ENCODE measurements around the gene IL10RB. TPM values are rescaled to one million over a fixed set of nuclear protein-coding genes. Genes with fewer than 3 reads are reported as not detected.
"Not testable (repeated sequence)": the region's sequence is repeated elsewhere in the genome, so short reads cannot be mapped to it uniquely, and the experiment has no call there.

Gene IL10RB
- total RNA-seq, 4 donors from 2014 or later: 20.5 to 53.1 (median 21.4) TPM

DNA sequence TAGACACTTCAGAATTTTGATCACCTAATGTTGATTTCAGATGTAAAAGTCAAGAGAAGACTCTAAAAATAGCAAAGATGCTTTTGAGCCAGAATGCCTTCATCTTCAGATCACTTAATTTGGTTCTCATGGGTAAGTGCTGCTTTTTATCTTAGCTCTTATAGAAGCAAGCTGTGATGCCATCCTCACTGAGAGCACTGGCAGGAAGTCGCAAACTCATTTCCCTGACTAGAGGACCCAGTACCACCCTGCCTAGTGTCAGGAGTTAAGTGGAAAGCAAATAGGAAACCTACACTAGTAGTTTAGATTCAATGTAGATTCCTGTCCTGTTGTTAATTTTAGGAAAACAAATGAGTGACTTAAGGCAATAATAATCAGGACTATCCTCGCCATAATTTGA, 24.3 kb upstream of the IL10RB start:
- DNase-seq: no peak
- intact Hi-C loops (cut with DNase I): no loop called here
- WGBS, 2 donors: 98 to 99% methylated on average over 2 of the region's 2 CpGs
- no peak for TF ChIP-seq POLR2A (IDR thresholded peaks at IDR 0.05)
- TF ChIP-seq, protein P1, sequence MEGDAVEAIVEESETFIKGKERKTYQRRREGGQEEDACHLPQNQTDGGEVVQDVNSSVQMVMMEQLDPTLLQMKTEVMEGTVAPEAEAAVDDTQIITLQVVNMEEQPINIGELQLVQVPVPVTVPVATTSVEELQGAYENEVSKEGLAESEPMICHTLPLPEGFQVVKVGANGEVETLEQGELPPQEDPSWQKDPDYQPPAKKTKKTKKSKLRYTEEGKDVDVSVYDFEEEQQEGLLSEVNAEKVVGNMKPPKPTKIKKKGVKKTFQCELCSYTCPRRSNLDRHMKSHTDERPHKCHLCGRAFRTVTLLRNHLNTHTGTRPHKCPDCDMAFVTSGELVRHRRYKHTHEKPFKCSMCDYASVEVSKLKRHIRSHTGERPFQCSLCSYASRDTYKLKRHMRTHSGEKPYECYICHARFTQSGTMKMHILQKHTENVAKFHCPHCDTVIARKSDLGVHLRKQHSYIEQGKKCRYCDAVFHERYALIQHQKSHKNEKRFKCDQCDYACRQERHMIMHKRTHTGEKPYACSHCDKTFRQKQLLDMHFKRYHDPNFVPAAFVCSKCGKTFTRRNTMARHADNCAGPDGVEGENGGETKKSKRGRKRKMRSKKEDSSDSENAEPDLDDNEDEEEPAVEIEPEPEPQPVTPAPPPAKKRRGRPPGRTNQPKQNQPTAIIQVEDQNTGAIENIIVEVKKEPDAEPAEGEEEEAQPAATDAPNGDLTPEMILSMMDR (IDR thresholded peaks at IDR 0.05): no peak
- Histone ChIP-seq H3K9me3 (no peaks in the 10 kb centered on the region), H3K4me3 (replicated peaks in 1 of 3) (no peak overlapping the region), H3K27me3 (no peaks in the 10 kb centered on the region), H3K4me1 (no peaks in the 10 kb centered on the region), H3K27ac (no peak overlapping the region), H3K36me3 (peaks cover 7 to 9% of the 10 kb centered on the region in 2 donors)

DNA sequence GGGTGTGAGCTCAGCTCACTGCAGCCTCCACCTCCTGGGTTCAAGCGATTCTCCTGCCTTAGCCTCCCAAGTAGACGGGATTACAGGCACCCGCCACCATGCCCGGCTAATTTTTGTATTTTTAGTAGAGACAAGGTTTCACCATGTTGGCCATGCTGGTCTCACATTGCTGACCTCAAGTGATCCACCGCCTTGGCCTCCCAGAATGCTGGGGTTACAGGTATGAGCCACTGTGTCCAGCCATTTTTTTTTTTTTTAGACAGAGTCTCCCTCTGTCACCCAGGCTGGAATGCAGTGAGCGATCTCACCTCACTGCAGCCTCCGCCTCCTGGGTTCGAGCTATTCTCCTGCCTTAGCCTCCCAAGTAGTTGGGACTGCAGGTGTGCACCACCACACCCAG, 23.3 kb upstream of the IL10RB start:
- intact Hi-C loops (cut with DNase I); H3K27me3 ChIP-seq; H3K4me3 ChIP-seq (replicated peaks in 1 of 3); H3K4me1 ChIP-seq; H3K9me3 ChIP-seq; DNase-seq; H3K27ac ChIP-seq: not testable (repeated sequence)
- peaks cover 8 to 17% of the 10 kb centered on the region in 2 donors for H3K36me3 ChIP-seq
- WGBS, 2 donors: 96 to 99% methylated on average over 8 of the region's 8 CpGs

GRCh38 chr21:33244082-33244778, 21.9 kb upstream of the IL10RB start:
- H3K36me3 ChIP-seq: peaks cover 8 to 17% of the 10 kb centered on the region in 2 donors
- no peaks in the 10 kb centered on the region for H3K27me3 ChIP-seq
- no peak for TF ChIP-seq POLR2A (IDR thresholded peaks at IDR 0.05)
- TF ChIP-seq, protein P1 (IDR thresholded peaks at IDR 0.05): no peak
- H3K4me3 ChIP-seq (replicated peaks in 1 of 3): no peak overlapping the region
- WGBS, 2 donors: 71 to 85% methylated on average over 6 of the region's 6 CpGs
- no peaks in the 10 kb centered on the region for H3K9me3 ChIP-seq
- DNase-seq: no peak
- H3K27ac ChIP-seq: no peak overlapping the region
- H3K4me1 ChIP-seq: no peaks in the 10 kb centered on the region
- intact Hi-C loops (cut with DNase I): no loop called here

DNA sequence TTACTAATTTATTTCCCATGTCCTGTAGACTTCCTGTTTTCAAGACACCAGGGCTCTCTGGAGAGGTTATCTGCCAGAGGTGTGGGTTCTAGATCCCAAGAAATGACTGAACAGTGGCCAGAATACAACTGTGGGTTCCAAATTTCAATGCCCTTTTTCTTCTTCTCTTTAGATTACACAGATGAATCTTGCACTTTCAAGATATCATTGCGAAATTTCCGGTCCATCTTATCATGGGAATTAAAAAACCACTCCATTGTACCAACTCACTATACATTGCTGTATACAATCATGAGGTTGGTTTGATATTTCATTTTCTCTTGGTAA, 21.4 kb upstream of the IL10RB start:
- Histone ChIP-seq H3K4me1 (no peaks in the 10 kb centered on the region), H3K4me3 (replicated peaks in 1 of 3) (no peak overlapping the region), H3K27ac (no peak overlapping the region), H3K9me3 (no peaks in the 10 kb centered on the region), H3K27me3 (no peaks in the 10 kb centered on the region), H3K36me3 (peaks cover 11 to 21% of the 10 kb centered on the region in 2 donors)
- intact Hi-C loops (cut with DNase I): no loop called here
- no peak for DNase-seq
- TF ChIP-seq POLR2A (IDR thresholded peaks at IDR 0.05): no peak
- TF ChIP-seq, protein P1 (IDR thresholded peaks at IDR 0.05): no peak
- 92 to 95% methylated on average over 2 of the region's 2 CpGs for WGBS, 2 donors

DNA sequence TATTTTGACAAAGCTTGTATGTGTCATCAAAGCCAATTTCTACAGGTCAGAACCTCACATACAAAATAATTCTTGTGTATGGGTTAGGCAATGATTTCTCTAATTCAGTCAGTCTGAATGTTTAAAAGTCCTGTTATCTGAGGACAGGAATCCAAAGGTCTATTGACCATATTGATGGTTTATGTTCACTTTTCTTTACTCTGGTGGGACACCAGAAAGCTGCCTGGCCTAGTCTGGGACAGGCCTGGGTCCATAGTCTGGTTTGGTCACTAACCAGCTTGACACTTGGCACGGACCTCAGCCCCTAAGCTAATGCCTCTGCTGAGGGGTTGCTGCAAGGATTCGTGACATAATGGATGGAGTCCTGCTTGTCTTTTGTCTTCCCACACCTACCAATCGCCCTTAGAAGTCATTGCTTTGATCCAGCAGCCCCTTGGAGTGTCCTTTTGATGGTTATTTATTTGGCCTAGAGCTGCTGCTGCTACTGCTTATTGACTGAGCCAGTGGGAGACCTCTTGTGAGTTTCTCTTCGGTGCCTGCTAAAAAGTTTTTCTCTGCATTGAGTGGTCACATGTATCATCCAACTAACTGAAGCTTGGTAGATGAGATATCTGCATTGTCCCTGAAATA, 20.8 kb upstream of the IL10RB start:
- 74 to 84% methylated on average over 4 of the region's 4 CpGs for WGBS, 2 donors
- H3K36me3 ChIP-seq: peaks cover 11 to 22% of the 10 kb centered on the region in 2 donors
- no peak for DNase-seq
- H3K27me3 ChIP-seq: no peaks in the 10 kb centered on the region
- no peaks in the 10 kb centered on the region for H3K4me1 ChIP-seq
- H3K9me3 ChIP-seq: no peaks in the 10 kb centered on the region
- intact Hi-C loops (cut with DNase I): no loop called here
- H3K27ac ChIP-seq: no peak overlapping the region
- H3K4me3 ChIP-seq (replicated peaks in 1 of 3): no peak overlapping the region
- TF ChIP-seq, protein P1 (IDR thresholded peaks at IDR 0.05): no peak
- TF ChIP-seq POLR2A (IDR thresholded peaks at IDR 0.05): no peak
